ENCODE measurements around the gene CD160.
"Not testable (repeated sequence)": the region's sequence is repeated elsewhere in the genome, so short reads cannot be mapped to it uniquely, and the experiment has no call there.

Gene CD160, protein sequence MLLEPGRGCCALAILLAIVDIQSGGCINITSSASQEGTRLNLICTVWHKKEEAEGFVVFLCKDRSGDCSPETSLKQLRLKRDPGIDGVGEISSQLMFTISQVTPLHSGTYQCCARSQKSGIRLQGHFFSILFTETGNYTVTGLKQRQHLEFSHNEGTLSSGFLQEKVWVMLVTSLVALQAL

DNA sequence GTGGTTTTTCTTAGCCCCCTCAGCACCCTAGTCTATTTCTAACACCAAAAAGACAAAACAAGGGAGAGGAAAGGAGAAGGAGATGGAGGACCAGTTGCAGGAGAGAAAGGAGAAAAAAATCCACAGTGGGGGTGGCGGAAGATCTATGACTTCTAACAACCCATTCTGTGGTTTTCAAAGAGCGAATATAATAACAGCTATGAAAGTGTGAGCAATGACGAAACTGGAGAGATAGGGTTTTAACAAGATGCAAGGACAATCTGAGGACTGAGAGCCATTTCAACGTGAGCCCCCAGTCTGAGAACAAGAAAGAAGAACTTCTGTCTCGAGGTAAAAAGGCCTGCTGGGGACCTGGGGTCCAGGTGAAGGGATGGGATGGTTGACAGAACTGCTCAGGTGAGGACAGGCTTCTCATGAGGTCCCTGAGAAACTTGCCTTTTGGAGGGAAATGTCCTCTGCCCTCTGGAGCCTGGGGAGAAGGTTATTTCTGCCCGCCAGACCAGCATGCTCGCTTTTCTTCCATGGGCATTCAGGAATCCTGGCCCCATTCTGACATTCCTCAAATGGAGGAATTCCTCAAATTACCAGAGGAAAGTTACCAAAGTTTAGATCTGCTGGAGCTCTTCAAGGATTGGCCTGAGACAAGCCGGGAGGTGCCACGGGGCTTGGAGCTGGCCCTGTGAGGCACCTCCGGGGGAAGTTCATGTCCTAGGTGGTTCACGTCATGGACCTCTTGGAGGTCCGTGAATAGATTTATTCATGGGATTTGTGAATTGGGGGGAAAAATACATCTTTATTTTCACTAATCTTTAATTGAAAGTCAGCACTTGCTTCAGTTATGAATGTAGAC, at the start of gene CD160:
CD160 (plus strand) TSS at position 270 of the 850 bp plus-strand sequence. CDS start 8,829 bp downstream, outside the sequence.
- FAIRE-seq, result no peak

DNA sequence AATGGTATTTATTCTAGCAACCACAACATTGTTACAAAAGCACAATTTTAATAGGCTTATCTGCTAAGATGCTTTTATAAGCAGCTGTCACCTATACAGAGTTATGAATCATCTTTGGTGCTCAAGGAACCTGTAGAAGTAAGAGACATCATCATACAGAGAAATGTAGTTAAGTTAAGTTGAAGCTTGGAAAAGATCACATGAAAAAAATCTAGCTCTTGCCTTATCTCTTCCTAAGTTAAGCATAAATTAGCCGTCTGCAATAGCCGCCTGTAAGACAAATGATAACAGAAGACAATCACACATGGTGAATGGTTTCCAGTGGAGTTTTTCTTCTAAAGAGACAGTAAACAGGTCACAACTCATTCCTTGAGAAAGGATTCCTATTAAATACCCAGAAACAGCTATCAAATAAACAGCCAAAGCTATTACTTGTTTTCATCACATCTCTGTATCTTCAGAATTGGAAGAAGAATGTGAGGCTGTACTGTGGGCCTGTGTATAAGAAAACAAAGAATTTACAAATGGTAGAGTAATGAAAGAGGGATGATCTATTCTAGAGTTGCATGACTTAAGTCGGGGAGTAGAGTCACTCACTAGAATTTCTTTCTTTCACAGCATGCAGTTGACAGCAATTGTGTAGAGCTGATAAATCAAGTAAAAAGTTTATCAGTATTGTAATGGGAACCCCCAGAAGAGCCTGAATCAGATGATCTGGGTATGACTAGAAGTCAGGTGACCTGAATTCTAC, 48.1 kb upstream of the CD160 start:
- FAIRE-seq; DNase-seq (ENCODE audit: insufficient read length, low spot score): not testable (repeated sequence)

More for the DNA sequence above, at the start of gene CD160:
- no peak for DNase-seq (ENCODE audit: insufficient read length, low spot score)

DNA sequence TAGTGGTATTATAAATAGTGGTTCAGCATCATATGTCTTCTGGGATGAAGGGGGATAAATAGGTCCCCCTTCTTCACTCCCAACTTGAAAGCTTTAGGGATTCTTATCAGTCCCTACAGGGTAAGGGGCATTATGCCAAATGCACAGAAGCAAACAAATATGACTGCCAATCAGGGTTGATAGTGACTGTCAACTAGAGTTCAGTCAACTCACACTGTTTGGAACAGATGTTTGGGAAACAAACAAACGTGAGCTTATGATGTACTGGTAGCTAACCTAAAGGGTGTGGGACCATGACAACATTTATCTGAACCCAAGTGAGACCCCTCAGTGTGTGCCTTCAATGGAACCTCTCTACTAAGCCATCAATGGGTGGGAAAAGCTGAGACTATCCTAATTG, 46.1 kb upstream of the CD160 start:
- not testable (repeated sequence) for DNase-seq (ENCODE audit: insufficient read length, low spot score); FAIRE-seq

DNA sequence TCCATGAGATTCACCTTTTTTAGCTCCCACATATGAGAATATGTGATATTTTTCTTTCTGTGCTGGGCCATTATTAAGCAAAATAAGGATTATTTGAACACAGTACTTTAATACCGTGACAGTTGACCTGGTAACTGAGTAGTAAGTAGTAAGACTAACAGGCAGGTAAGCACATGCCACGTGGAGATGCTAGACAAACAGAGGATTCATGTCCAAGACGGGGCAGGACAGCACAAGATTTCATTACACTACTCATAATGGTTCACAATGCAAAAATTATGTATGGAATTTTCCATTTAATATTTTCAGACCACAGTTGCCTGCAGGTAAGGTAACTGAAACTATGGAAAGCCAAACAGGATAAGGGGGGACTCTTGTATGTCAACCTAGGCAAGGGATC, 34.4 kb upstream of the CD160 start:
- FAIRE-seq, result not testable (repeated sequence)

DNA sequence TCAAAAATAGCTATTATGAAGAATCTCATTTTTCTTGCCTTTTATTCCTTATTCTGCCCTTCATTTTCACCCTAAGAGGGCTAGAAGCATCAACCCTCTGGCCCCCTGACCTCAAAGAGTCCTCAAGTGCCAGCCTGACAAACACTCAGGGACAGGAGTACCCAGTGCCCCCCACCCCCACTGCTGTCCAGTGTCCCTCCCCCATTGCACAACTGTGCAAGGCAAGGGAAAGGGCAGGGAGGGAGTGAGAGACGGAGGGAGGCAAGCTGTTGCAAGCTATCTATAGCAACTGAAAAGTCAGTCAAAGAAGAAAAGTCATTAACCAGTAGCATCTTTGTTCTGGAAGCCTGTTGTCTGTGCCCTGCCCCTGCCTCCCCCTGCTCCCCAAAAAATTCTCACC, 33.2 kb upstream of the CD160 start:
- FAIRE-seq; DNase-seq (ENCODE audit: insufficient read length, low spot score): not testable (repeated sequence)

More for the DNA sequence above, 34.4 kb upstream of the CD160 start:
- not testable (repeated sequence) for DNase-seq (ENCODE audit: insufficient read length, low spot score)

DNA sequence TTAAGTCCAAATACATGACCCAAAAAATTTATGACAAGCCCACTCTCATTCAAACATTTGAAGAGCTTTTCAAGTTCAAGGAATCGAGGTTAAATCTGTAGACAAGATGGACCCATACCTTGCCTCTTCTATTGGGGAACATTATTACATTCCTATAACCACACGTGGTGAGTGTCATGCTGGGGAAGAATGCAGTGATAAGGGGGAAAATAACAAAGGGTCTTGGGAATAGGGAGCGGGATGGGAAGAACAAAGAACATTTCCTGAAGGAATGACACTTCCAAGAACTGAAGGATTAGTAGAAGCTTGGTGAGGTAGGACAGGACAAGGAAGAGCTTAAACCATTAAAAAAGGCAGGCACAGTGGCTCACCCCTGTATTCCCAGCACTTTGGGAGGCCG, 31.0 kb upstream of the CD160 start:
- FAIRE-seq, result no peak
- DNase-seq (ENCODE audit: insufficient read length, low spot score), result no peak

DNA sequence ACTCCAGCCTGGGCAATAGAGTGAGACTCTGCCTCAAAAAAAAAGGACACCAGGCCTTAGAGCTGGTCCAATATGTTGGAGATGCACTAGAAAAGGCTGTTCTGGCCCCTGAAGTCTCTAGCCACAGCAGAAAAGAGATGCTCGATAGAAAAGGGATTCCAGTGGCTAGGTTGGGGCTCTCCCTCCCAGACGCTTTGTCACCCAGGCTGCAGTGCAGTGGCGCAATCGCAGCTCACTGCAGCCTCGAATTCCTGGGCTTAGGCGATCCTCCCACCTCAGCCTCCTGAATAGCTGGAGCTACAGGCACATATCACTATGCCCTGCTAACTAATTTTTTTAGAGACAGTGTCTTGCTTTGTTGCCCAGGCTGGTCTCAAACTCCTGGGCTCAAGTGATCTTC, 30.4 kb upstream of the CD160 start:
- no peak for DNase-seq (ENCODE audit: insufficient read length, low spot score)
- no peak for FAIRE-seq

DNA sequence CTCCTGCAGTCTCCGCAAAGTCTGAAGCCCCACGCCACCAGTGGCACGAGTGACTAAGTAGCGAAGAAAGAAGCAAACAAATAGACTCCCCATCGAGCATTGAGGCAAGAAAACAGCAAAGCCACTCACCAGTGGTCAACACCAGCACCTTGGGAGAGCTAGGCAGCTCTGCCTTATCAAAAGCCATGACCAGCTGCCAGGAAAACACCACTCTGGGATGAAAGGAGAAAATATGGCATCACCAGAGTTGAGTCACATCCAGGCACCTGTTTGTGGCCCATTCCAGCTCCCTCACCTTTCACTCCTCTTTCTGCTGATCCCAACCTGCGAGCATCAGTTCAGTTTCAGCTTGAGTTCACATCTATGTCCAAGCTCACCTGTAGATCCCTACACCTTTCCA, 29.4 kb upstream of the CD160 start:
- DNase-seq (ENCODE audit: insufficient read length, low spot score) (no peak), FAIRE-seq (no peak)

DNA sequence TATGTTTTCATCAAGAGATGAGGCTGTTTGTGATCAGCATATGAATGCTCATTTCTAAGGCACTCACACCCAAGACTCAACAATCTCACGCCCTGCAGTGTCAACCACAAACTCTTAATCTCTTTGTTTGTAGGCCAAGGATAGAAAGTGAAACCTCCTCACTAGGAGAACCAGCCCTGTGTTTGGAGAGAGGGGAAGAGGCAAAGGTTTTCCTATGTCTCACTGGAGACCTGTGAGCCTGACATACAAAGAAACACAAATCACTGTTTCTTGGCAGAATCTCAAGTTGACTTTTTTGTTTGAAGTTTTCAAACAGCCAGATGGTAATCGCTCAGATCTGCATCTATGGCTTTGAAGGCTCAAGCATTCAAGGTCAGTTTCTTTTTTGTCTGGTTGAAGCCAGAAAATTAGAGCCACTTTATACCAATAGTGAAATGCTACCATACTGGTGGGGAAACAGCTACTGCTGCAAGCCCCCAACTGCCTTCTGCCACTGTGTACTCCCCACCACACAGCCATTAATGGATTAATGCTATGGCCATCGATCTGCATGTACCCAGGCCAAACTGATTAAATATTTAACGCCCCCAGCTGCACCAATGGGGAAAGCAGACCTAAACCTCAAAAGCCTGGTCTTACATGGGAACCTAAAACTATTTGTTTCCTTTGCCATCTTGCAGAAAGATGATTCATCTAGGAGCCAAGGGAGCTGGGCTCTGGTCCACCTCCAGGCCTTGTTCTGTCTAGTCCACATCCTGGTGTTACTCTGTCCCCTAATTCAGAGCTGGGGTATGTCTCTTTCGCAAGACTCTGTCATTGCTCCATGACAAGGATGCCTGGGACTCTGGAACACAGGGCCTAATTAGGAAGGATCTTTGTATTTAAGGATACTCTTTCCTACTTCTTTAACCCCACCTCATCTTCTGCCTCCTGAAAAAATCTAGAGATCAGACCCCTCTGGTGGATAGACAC, 28.4 kb upstream of the CD160 start:
- peak; percentile 61 for FAIRE-seq
- peak; percentile 73 for DNase-seq (ENCODE audit: insufficient read length, low spot score)

DNA sequence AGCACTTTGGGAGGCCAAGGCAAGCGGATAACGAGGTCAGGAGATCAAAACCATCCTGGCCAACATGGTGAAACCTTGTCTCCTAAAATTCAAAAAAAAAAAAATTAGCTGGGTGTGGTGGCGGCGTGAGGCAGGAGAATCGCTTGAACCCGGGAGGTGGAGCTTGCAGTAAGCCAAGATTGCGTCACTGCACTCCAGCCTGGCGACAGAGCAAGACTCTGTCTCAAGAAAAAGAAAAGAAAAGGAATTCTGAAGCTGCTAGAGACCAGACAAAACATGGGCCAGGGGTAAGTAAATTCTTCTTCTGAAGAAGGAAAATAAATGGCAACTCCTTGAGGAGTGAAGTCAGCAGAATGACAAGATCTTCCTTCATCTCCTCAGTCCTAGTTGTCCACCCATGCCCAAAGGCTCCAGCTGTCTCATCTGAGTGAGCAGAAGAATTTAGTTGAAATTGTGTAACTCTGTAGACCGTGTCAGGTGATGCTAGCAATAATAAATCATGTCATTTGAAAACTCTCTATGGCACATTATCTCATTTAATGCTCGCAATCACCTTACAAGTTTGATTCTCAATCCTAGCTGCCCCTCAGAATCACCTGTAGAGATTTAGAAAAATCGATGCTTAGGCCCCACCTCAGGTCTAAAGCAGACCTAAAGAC, 26.4 kb upstream of the CD160 start:
- DNase-seq (ENCODE audit: insufficient read length, low spot score), result no peak
- no peak for FAIRE-seq

DNA sequence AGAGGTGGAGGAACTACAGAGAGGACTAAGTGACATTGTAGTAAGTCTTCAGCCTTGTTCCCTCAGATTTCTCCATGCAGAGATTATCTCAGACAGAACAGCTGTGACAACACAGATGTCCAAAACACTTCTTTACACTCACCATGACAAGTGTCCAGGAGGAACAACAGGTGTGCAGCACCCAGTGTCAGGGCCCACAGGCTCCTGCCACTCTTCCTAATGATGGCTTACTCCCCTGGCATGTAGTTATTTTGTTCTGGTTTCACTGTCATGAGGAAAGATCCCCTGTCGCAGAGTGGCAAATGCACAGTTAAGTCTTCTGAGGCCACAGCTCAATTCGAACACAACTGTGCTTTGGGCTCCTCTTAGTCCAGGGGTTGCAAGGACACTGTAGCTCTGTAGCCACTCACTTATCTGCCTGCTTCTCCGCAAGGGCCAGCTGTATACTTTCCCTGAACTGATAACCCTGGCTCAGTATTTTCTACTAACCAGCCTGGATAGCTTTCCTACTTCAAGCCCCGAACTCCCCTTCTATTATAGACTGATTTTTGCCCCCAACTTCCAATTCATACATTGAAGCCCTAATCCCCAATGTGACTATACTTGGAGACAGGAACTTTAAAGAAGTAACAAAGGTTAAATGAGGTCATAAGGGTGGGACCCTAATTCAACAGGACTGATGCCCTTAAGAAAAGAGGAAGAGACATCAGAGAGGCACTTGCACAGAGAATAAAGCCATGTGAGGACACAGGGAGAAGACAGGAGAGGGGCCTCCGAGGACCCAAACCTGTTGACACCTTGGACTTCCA, 23.3 kb upstream of the CD160 start:
- DNase-seq (ENCODE audit: insufficient read length, low spot score), result no peak

DNA sequence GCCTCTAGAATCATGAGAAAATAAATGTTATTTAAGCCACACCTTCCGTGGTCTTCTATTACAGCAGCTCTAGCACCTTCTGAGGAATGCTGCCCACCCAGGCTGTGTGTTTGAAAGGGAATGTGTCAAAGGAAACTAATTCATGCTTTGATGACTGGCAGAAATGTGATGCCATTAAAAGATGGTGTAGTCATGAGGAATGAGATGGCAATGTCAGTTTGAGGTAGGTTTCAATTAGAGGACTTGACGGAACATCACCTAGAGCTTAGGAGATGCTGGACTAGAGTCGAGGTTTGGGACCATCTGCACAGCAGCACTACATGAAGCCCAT, 22.7 kb upstream of the CD160 start:
- FAIRE-seq, result no peak
- DNase-seq (ENCODE audit: insufficient read length, low spot score), result no peak

More for the DNA sequence above, 23.3 kb upstream of the CD160 start:
- FAIRE-seq, result no peak

DNA sequence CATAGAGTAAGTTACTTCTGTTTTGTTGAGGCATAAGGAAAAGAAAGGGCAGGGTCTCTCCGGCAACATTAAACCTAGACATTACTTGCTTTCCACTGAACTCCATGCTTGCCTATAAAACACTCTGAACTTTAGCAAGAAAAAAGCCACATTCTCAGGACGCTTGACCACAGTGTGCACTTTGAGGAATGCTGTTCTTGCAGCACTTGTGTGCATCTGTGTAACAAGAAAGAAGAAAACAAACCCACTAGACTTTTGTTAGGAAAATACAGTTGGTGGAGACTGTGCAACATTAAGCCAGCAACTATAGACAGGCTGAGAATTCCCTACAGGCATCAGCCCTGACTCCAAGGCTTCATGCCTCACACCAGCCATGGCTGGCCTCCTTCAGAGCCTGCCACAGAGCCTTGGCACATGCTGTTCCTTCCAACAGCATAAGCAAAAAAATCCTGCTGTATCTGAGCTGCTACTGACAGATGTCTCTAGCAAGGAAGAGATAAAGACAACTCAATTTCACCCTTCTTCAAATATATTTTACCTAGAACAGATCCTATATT, 17.9 kb upstream of the CD160 start:
- DNase-seq (ENCODE audit: insufficient read length, low spot score), result no peak
- FAIRE-seq, result no peak

DNA sequence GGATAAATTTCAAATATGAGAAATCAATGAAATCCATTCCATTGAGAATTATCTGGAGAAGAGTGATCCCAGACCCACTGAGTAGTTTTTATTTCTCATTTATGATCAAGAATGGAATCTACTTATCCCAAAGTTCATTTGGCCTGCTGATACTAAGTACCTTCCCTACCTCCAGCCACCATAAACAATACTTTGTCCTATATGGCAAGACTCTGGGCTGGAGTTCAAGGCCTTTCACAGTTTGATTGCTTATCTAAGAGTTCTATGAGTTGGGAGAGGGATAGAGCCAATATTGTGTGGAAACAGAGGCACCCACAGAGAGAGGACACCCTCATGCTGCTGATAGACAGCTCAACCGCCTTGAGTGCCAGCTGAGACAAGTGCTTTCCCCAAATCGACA, 17.2 kb upstream of the CD160 start:
- FAIRE-seq, result no peak
- DNase-seq (ENCODE audit: insufficient read length, low spot score), result no peak

DNA sequence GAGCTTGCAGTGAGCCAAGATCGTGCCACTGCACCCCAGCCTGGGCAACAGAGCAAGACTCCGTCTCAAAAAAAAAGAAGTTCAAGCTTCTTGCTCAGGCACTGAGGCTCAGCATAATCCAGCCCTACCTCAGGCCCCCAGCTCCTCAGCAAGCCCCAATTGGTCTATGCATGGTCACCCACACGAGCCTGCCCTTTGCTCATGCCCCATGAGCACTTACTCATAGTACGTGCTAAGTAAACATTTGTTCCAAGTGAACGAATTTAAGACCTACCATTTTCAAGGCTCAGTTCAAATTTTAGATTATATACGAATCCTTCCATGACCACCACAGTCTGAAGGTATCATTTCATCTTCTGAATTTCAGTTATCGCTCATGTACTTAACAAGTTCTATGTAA, 16.5 kb upstream of the CD160 start:
- FAIRE-seq (no peak), DNase-seq (ENCODE audit: insufficient read length, low spot score) (no peak)

DNA sequence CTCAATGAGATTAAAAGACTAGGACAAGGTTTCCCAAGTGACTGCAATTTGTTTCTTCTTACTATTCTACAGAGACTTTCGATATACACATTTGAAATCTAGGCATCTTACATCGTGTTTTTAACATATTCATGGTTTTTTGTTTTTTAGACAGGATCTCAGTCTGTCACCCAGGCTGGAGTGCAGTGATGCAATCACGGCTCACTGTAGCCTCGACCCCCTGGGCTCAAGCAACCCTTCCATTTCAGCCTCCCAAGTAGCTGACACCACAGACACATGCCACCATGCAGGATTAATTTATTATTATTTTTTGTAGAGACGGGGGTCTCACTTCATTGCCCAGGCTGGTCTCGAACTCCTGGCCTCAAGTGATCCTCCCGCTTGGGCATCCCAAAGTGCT, 13.7 kb upstream of the CD160 start:
- FAIRE-seq (no peak), DNase-seq (ENCODE audit: insufficient read length, low spot score) (no peak)

DNA sequence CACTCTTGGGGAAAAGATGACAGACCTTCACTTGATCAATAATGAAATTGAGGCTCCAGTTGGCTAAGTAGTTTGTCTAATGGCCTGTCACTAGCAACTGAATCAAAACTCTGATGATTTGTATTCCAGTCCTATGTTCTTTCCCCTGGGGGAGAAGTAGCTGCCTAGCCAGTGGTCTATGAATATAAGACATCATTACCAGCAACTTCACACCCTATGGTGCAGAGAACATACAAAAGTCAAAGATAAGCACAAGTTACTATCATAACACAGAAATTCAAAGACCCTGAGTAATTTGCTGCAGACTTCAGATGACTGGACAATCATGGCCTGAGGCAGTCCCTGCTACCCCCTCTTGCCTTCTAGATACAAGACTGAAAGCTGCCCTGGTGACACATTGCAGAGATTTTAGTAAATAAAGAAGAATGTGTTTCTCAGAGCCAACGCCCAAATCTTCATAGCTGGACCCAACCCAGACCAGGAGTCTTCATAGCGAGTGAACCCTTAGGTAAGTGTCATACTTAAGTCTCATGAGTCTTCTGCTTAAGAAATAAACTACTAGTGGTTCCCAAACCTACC, 13.1 kb upstream of the CD160 start:
- no peak for DNase-seq (ENCODE audit: insufficient read length, low spot score)

DNA sequence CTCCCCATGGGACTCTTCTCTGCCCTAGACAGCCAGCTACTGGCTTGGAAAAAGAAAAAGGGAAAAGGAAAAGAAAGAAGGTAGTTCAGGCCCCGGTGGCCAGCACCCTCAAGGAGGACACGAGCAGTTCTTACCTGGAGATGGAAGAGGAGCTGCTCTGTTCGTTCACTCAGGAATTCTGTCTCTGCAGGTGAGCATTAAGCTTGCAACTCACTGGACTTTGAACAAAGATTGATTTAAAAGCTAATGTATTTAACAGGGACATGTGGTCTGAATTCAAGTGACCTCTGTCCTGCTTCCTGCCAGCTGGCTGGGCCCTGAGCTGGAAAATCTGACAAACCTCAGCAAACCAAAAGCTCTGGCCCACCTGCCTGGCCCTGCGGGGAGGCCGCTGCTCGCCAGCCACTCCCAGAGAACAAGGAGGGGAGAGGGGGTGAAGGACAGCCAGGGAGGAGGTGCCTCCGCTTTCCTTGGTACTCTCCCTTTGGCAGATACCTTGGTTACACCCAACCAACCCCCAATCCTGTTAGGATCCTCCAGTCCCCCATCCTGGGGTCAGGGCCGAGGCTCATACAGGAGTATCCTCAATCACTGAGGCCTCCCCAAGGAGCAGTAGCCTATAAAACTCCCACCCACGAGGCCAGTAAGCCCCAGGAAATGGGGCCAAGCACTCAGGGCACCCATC, 12.0 kb upstream of the CD160 start, which contains the start of gene PDZK1:
PDZK1 (minus strand) TSS at position 186 of the 685 bp plus-strand sequence. CDS start 19,347 bp downstream, outside the sequence.
- FAIRE-seq, result no peak
- no peak for DNase-seq (ENCODE audit: insufficient read length, low spot score)

More for the DNA sequence above, 13.1 kb upstream of the CD160 start:
- no peak for FAIRE-seq
